ENCODE data around the gene ENOX1.

Gene ENOX1

GRCh38 chr13:43206838-43207237 lies 579.9 kb downstream of the ENOX1 start:
- TF ChIP-seq, protein P1, sequence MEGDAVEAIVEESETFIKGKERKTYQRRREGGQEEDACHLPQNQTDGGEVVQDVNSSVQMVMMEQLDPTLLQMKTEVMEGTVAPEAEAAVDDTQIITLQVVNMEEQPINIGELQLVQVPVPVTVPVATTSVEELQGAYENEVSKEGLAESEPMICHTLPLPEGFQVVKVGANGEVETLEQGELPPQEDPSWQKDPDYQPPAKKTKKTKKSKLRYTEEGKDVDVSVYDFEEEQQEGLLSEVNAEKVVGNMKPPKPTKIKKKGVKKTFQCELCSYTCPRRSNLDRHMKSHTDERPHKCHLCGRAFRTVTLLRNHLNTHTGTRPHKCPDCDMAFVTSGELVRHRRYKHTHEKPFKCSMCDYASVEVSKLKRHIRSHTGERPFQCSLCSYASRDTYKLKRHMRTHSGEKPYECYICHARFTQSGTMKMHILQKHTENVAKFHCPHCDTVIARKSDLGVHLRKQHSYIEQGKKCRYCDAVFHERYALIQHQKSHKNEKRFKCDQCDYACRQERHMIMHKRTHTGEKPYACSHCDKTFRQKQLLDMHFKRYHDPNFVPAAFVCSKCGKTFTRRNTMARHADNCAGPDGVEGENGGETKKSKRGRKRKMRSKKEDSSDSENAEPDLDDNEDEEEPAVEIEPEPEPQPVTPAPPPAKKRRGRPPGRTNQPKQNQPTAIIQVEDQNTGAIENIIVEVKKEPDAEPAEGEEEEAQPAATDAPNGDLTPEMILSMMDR (IDR thresholded peaks at IDR 0.05; ENCODE audit: low read depth, low read length), result no peak
- H3K4me3 ChIP-seq (ENCODE audit: low read depth, low read length), result no peak overlapping the region
- in situ Hi-C loops (cut with HindIII; ENCODE audit: low sequenced_read_pairs), result no loop called here
- no peak for DNase-seq (ENCODE audit: low read depth, low spot score)

DNA sequence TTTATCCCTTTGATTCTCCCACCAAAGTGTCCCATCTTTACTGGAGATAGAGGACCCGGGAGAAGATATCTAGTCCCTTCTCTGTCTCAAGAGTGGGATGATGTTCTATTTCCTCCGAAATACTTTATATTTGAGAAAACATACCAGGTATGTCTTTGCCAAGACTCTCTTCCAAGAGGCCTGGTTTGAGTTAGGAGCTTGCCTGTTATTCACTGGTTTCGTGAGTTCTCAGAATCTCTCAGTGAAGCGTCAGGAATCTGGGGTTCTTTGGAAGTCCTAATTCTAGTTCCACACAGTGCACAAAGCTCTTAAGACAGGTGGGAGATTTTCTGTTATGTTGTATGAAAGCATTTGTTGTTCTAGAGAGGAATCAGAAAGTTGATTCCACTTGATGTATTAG lies 581.4 kb downstream of the ENOX1 start:
- TF ChIP-seq, protein P1 (IDR thresholded peaks at IDR 0.05; ENCODE audit: low read depth, low read length), result no peak
- in situ Hi-C loops (cut with HindIII; ENCODE audit: low sequenced_read_pairs), result no loop called here
- DNase-seq (ENCODE audit: low read depth, low spot score), result no peak
- no peak overlapping the region for H3K4me3 ChIP-seq (ENCODE audit: low read depth, low read length)

GRCh38 chr13:43204591-43204990 lies 582.2 kb downstream of the ENOX1 start:
- H3K4me3 ChIP-seq (ENCODE audit: low read depth, low read length), result no peak overlapping the region
- in situ Hi-C loops (cut with HindIII; ENCODE audit: low sequenced_read_pairs), result no loop called here
- TF ChIP-seq, protein P1 (IDR thresholded peaks at IDR 0.05; ENCODE audit: low read depth, low read length), result no peak
- DNase-seq (ENCODE audit: low read depth, low spot score), result no peak

DNA sequence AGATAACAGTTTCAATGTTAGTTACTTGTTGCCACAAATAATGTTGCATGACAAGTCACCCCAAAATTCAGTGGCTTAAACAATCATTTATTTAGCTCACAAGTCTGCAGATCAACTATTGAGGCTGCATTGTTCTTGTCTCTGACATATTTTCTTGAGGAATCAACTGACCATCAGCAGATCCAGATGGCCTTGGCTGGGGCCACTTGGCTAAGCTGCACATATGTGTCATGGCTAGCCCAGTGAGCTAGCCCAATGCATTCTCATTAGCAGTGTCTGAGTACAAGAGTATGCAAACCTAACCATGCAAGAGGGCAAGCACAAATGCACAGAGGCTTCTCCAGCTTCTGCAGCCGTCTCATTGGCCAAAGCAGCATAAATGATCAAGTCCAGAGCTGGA lies 583.0 kb downstream of the ENOX1 start:
- no peak overlapping the region for H3K4me3 ChIP-seq (ENCODE audit: low read depth, low read length)
- TF ChIP-seq, protein P1 (IDR thresholded peaks at IDR 0.05; ENCODE audit: low read depth, low read length), result no peak
- DNase-seq (ENCODE audit: low read depth, low spot score), result no peak
- in situ Hi-C loops (cut with HindIII; ENCODE audit: low sequenced_read_pairs), result no loop called here

GRCh38 chr13:43200736-43201135 lies 586.0 kb downstream of the ENOX1 start:
- H3K4me3 ChIP-seq (ENCODE audit: low read depth, low read length), result no peak overlapping the region
- TF ChIP-seq, protein P1 (IDR thresholded peaks at IDR 0.05; ENCODE audit: low read depth, low read length), result no peak
- no peak for DNase-seq (ENCODE audit: low read depth, low spot score)
- in situ Hi-C loops (cut with HindIII; ENCODE audit: low sequenced_read_pairs), result no loop called here

- TF ChIP-seq, protein P1 (IDR thresholded peaks at IDR 0.05; ENCODE audit: low read depth, low read length), result no peak
- DNase-seq (ENCODE audit: low read depth, low spot score), result no peak
- in situ Hi-C loops (cut with HindIII; ENCODE audit: low sequenced_read_pairs), result no loop called here
- no peak overlapping the region for H3K4me3 ChIP-seq (ENCODE audit: low read depth, low read length)
Observed at GRCh38 chr13:43200307-43200706, 586.5 kb downstream of the ENOX1 start.
